Fibroblast of peridontal ligament (primary cell): ENCODE measurements around the gene ACP5.
"Not testable (repeated sequence)": the region's sequence is repeated elsewhere in the genome, so short reads cannot be mapped to it uniquely, and the experiment has no call there.

Source experiments
- DNase-seq: peaks from one replicate; pipeline ENCODE4 v3.0.0-alpha.2; 2010; ENCODE audit errors: extremely low read depth

Gene ACP5

GRCh38 chr19:11577451-11578257 is at the start of gene ACP5:
Gene ACP5 (minus strand): TSS chr19:11577645. CDS start chr19:11577317, 328 bp downstream.
- no peak for DNase-seq

GRCh38 chr19:11626252-11626651 is 48.8 kb upstream of the ACP5 start:
- no peak for DNase-seq

- DNase-seq = peak; percentile 62
These were observed 46.6 kb upstream of the ACP5 start for GRCh38 chr19:11624069-11624463.

GRCh38 chr19:11622401-11622800 is 45.0 kb upstream of the ACP5 start:
- DNase-seq = not testable (repeated sequence)

GRCh38 chr19:11620553-11620952 is 43.1 kb upstream of the ACP5 start:
- DNase-seq = no peak

- no peak for DNase-seq
These were observed 40.0 kb upstream of the ACP5 start for GRCh38 chr19:11617180-11618062.

- DNase-seq = no peak
These were observed 35.5 kb upstream of the ACP5 start for GRCh38 chr19:11612816-11613511.

GRCh38 chr19:11611730-11612129 is 34.3 kb upstream of the ACP5 start:
- DNase-seq = no peak

GRCh38 chr19:11606484-11606883 is 29.0 kb upstream of the ACP5 start:
- no peak for DNase-seq

- DNase-seq = not testable (repeated sequence)
These were observed 22.3 kb upstream of the ACP5 start for GRCh38 chr19:11599704-11600103.

GRCh38 chr19:11598746-11599145 is 21.3 kb upstream of the ACP5 start:
- DNase-seq = no peak

GRCh38 chr19:11598103-11598483 is 20.6 kb upstream of the ACP5 start:
- peak; percentile 38 for DNase-seq

GRCh38 chr19:11597202-11598102 is 20.0 kb upstream of the ACP5 start, which contains the start of gene ZNF627:
Gene ZNF627 (plus strand): TSS chr19:11597483. CDS start chr19:11597628, 145 bp downstream.
- peak; percentile 97 for DNase-seq

GRCh38 chr19:11596156-11596555 is 18.7 kb upstream of the ACP5 start:
- DNase-seq = no peak

GRCh38 chr19:11594084-11594483 is 16.6 kb upstream of the ACP5 start:
- no peak for DNase-seq

GRCh38 chr19:11587975-11588631 is 10.7 kb upstream of the ACP5 start:
- DNase-seq = no peak

- peak; percentile 77 for DNase-seq
These were observed 10.0 kb upstream of the ACP5 start for GRCh38 chr19:11587302-11587974.

- DNase-seq = no peak
These were observed 8.9 kb upstream of the ACP5 start for GRCh38 chr19:11586331-11586730.

GRCh38 chr19:11581740-11582139 is 4.3 kb upstream of the ACP5 start:
- DNase-seq = peak; percentile 40

GRCh38 chr19:11580116-11580515 is 2.7 kb upstream of the ACP5 start:
- DNase-seq = no peak
